ENCODE data around the gene RGS2. TPM values are rescaled to one million over a fixed set of nuclear protein-coding genes. Genes with fewer than 3 reads are reported as not detected.

RGS2 gene
- total RNA-seq, 2 donors from 2014 or later: 16.5 to 28.6 TPM

DNA sequence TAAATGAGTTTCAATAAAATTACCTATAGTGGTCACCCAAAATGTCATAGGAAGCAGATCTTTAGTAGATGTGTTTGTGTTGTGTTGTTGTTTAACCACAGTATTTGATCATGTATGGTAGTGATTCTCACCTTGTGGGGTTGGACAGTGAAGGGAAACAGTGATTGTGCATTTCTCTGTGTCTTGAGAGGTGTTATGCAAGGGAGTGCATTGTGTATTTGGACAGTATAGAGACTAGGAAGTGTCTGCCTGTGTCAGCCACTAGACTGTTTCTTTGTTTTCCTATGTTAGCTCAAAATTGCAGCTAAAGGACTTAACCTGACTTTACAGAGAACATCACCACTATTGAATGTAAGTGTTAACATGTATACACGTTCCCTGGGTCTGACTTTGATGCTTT is 6.0 kb downstream of the RGS2 start:
- no peaks in the 10 kb centered on the region for H3K36me3 ChIP-seq
- TF ChIP-seq, protein P1, sequence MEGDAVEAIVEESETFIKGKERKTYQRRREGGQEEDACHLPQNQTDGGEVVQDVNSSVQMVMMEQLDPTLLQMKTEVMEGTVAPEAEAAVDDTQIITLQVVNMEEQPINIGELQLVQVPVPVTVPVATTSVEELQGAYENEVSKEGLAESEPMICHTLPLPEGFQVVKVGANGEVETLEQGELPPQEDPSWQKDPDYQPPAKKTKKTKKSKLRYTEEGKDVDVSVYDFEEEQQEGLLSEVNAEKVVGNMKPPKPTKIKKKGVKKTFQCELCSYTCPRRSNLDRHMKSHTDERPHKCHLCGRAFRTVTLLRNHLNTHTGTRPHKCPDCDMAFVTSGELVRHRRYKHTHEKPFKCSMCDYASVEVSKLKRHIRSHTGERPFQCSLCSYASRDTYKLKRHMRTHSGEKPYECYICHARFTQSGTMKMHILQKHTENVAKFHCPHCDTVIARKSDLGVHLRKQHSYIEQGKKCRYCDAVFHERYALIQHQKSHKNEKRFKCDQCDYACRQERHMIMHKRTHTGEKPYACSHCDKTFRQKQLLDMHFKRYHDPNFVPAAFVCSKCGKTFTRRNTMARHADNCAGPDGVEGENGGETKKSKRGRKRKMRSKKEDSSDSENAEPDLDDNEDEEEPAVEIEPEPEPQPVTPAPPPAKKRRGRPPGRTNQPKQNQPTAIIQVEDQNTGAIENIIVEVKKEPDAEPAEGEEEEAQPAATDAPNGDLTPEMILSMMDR (IDR thresholded peaks at IDR 0.05): no peak
- no peak for DNase-seq
- no peaks in the 10 kb centered on the region for H3K27me3 ChIP-seq
- no peaks in the 10 kb centered on the region for H3K4me1 ChIP-seq
- intact Hi-C loops (cut with DNase I): no loop called here
- H3K27ac ChIP-seq: no peak overlapping the region
- no peaks in the 10 kb centered on the region for H3K9me3 ChIP-seq
- no peak overlapping the region for H3K9ac ChIP-seq (ENCODE audit: low read depth in 2 of 2, low read length in 2 of 2)
- H3K4me3 ChIP-seq: no peak overlapping the region

DNA sequence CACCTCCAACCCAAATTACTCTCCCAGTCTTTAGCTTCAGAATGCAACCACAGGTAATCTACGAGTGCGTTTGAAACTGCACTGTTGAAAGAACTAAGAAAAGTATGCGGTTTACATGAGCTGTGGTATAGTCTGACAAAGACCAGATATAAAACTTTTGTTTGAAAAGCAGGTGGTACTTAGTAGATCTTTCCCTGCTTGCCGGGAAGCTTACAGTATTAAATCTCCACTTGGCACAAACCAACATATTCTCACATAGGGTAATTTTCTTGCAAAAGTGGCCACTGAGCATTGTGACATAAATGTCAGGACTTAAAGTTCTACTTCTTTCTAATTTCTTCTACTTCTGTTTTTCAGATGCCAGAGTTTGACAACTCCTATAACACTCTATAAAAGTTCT is 8.4 kb downstream of the RGS2 start:
- H3K27me3 ChIP-seq: no peaks in the 10 kb centered on the region
- H3K4me1 ChIP-seq: no peaks in the 10 kb centered on the region
- no peaks in the 10 kb centered on the region for H3K36me3 ChIP-seq
- intact Hi-C loops (cut with DNase I): no loop called here
- no peak overlapping the region for H3K9ac ChIP-seq (ENCODE audit: low read depth in 2 of 2, low read length in 2 of 2)
- H3K4me3 ChIP-seq: no peak overlapping the region
- H3K27ac ChIP-seq: no peak overlapping the region
- TF ChIP-seq, protein P1 (IDR thresholded peaks at IDR 0.05): no peak
- DNase-seq: no peak
- no peaks in the 10 kb centered on the region for H3K9me3 ChIP-seq

DNA sequence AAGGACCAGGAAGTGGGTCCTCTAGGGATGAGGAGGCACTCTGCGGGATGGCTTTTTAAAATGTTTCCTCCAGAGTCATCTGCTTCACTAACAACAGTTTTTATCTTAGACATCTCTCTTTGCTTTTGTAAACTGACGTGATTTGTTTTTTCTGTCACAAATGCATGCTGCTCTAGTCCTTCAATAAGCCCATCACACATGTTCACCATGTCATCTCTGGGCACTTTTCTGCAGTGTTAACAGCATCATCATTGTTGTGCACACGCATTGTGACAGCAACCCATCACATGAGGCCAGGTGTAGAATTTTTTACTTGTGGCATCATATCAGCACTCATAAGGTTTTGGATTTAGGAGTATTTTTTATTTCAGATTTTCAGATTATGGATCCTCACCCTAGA is 12.5 kb downstream of the RGS2 start:
- Histone ChIP-seq H3K27me3 (no peaks in the 10 kb centered on the region), H3K27ac (no peak overlapping the region), H3K4me1 (no peaks in the 10 kb centered on the region), H3K4me3 (no peak overlapping the region), H3K36me3 (no peaks in the 10 kb centered on the region), H3K9me3 (no peaks in the 10 kb centered on the region), H3K9ac (ENCODE audit: low read depth in 2 of 2, low read length in 2 of 2) (no peak overlapping the region)
- intact Hi-C loops (cut with DNase I): no loop called here
- no peak for DNase-seq
- TF ChIP-seq, protein P1 (IDR thresholded peaks at IDR 0.05): no peak

DNA sequence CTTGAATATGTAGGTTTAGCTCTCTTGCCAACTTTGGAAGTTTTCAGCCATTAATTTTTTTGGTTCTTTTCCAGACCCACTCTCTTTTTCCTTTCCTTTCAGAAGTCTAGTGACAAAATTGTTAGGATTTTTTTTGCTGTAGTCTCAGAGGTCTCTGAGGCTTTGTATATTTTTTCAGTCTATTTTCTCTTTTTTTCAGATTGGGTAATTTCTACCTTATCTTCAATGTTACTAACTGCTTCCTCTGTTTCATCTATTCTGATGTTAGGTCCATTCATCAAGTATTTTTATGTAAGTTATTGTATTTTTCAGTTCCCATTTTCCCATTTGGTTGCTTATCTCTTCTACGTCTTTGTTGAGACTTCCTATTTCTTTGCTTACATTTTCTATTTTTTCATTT is 15.7 kb downstream of the RGS2 start:
- intact Hi-C loops (cut with DNase I): no loop called here
- H3K27me3 ChIP-seq: no peaks in the 10 kb centered on the region
- no peaks in the 10 kb centered on the region for H3K9me3 ChIP-seq
- TF ChIP-seq, protein P1 (IDR thresholded peaks at IDR 0.05): no peak
- no peaks in the 10 kb centered on the region for H3K36me3 ChIP-seq
- no peak overlapping the region for H3K27ac ChIP-seq
- DNase-seq: no peak
- H3K9ac ChIP-seq (ENCODE audit: low read depth in 2 of 2, low read length in 2 of 2): no peak overlapping the region
- no peaks in the 10 kb centered on the region for H3K4me1 ChIP-seq
- no peak overlapping the region for H3K4me3 ChIP-seq

DNA sequence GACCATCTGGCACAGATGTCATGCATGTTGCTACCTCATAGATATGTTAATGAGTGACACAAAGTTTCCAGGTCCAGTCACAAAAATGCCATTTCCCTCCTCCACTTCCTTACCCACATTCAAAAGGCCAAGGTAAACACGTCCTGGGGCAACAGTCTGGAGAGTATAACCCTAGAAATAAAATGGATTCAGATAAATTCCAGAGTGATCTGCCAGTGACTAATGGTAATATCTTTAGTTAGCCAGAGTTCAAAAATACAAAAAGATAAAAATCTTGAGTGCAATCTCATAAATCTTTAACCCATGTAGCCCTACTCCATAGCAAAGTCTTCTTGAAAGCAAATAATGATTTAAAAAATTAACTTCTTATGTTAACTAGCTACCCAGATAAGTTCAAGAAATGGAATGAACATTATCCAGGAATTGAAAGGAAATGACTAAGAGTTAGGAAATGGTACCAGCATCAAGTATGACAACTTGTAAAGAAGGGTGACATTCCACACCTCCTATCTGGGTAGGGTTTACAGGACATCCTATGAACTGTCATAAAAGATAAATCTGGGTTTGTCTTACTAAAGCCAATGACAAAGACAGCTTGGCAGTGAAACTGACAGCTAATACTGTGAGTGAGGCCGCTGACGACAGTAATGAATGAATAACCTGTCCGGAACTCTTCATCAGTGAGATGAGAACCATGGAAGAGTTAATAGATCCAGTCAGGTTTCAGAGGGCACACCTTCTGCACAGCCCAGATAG is 18.1 kb downstream of the RGS2 start:
- Histone ChIP-seq H3K4me3 (no peak overlapping the region), H3K9ac (ENCODE audit: low read depth in 2 of 2, low read length in 2 of 2) (no peak overlapping the region), H3K4me1 (no peaks in the 10 kb centered on the region), H3K27ac (no peak overlapping the region), H3K36me3 (no peaks in the 10 kb centered on the region), H3K27me3 (no peaks in the 10 kb centered on the region), H3K9me3 (no peaks in the 10 kb centered on the region)
- TF ChIP-seq, protein P1 (IDR thresholded peaks at IDR 0.05): no peak
- no peak for DNase-seq
- intact Hi-C loops (cut with DNase I): no loop called here

Measured in colonic mucosa (tissue), 4 donors.